ENCODE measurements around the gene GJC2. TPM values are rescaled to one million over a fixed set of nuclear protein-coding genes. Genes with fewer than 3 reads are reported as not detected.

Gene GJC2
- total RNA-seq, 4 donors from 2014 or later, result 5.1 to 9.0 (median 7.0) TPM

DNA sequence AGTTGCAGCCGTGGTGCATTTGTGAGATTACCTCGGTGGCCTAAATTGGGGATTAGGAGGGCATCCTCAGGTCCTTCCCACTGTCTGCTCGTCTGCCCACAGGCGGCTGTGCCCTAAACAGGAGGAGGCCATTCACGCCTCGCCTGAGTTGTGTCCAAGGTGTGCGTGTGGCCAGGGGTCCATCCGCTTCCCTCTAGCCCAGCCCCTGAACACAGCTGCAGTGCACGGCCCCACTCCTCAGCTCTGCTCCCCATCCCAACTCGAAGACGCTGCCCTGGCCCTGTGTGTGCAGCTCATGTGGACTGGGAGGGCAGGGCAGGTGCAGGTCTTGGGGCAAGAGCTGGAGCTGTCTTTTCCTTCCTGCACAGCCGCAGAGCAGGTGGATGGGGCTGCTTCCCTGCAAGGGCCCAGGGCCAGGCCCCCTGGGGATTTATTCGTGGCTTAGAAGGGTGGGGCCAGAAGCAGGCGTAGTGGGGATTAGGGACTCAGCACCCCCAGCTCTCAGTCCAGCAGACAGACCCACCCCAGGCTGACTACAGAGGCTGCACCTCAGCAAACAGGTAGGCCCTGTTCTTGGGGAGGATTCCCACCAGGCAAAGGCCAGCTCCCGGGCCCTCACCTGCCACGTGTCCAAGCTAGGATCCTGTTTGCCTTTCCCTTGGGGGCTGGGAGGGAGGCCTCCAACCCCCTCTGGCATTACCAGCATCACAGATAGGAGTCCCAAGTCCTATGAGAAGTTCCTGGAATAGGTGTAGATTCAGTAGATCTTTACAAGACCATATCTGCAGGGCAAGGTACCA is 5.3 kb upstream of the GJC2 start:
- Histone ChIP-seq H3K36me3 (peaks cover 0 to 53% of the 10 kb centered on the region in 2 donors), H3K27ac (no peak overlapping the region), H3K4me3 (no peak overlapping the region), H3K4me1 (peaks cover 6 to 90% (median 51%) of the 10 kb centered on the region in 3 donors), H3K27me3 (no peaks in the 10 kb centered on the region), H3K9me3 (no peaks in the 10 kb centered on the region)
- ATAC-seq, result no peak
- 72% methylated on average over 4 of the region's 16 CpGs; no CpG with 5 or more reads in 1 of the 2 donors for WGBS, 2 donors (ENCODE audit: low coverage in 1 of 2)
- TF ChIP-seq EP300 (IDR thresholded peaks at IDR 0.05) (no peak), CTCF (IDR thresholded peaks at IDR 0.05) (no peak), POLR2AphosphoS5 (IDR thresholded peaks at IDR 0.05) (no peak), POLR2A (IDR thresholded peaks at IDR 0.05) (no peak)

- Histone ChIP-seq H3K4me1 (peaks cover 6 to 93% (median 57%) of the 10 kb centered on the region in 3 donors), H3K27me3 (no peaks in the 10 kb centered on the region), H3K4me3 (no peak overlapping the region), H3K27ac (peak overlapping the region in 1 of 4 donors; percentile 7), H3K9me3 (no peaks in the 10 kb centered on the region), H3K36me3 (peaks cover 0 to 53% of the 10 kb centered on the region in 2 donors)
- TF ChIP-seq CTCF (IDR thresholded peaks at IDR 0.05) (no peak), EP300 (IDR thresholded peaks at IDR 0.05) (no peak), POLR2AphosphoS5 (IDR thresholded peaks at IDR 0.05) (no peak), POLR2A (IDR thresholded peaks at IDR 0.05) (no peak)
- WGBS, 2 donors (ENCODE audit: low coverage in 1 of 2), result no CpG with 5 or more reads among the region's 8 CpGs
- ATAC-seq, result no peak
Observed at GRCh38 chr1:228144993-228145343, 4.8 kb upstream of the GJC2 start.

- Histone ChIP-seq H3K9me3 (no peaks in the 10 kb centered on the region), H3K4me3 (no peak overlapping the region), H3K27ac (peak overlapping the region in 1 of 4 donors; percentile 7), H3K27me3 (no peaks in the 10 kb centered on the region), H3K36me3 (peaks cover 0 to 53% of the 10 kb centered on the region in 2 donors), H3K4me1 (peaks cover 6 to 98% (median 64%) of the 10 kb centered on the region in 3 donors)
- no peak for TF ChIP-seq POLR2AphosphoS5 (IDR thresholded peaks at IDR 0.05)
- TF ChIP-seq CTCF (IDR thresholded peaks at IDR 0.05), result no peak
- no peak for TF ChIP-seq EP300 (IDR thresholded peaks at IDR 0.05)
- no peak for ATAC-seq
- WGBS, 2 donors (ENCODE audit: low coverage in 1 of 2), result 80 to 94% methylated on average over 2 to 3 of the region's 31 CpGs
Observed at GRCh38 chr1:228145463-228146416, 4.0 kb upstream of the GJC2 start.

DNA sequence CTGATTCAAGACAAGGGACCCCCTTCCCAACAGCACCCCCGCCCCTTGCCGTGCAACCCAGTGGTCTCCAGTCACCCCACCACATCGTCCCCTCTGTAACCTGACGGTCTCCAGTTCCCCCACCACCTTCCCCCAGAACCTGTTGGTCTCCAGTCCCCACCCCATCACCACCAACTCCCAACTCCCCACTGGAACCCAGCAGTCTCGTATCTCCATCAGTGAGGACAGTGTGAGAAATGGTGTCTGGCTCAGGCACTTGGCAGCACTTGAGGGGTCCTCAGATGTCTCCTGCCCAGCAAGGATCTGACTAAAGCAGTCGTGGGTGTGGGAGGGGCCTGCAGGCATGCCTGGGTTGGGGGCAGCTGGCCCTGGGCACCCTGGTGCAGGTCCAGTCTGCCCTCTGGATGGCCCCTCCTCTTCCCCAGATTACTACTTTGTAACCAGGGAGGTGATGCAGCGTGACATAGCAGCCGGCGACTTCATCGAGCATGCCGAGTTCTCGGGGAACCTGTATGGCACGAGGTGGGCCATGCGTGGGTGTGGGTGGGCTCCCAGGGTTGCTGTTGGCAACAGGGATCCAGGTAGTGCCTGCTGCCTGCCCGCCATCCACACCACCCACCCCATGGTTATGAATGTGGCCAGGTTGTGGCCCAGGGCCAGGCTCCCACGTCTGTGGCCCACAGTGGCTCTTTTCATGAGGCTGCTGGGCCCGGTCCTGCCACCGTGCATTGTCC is 3.1 kb upstream of the GJC2 start:
- Histone ChIP-seq H3K27ac (no peak overlapping the region), H3K36me3 (peaks cover 0 to 51% of the 10 kb centered on the region in 2 donors), H3K4me3 (no peak overlapping the region), H3K9me3 (no peaks in the 10 kb centered on the region), H3K4me1 (peaks cover 12 to 98% (median 65%) of the 10 kb centered on the region in 3 donors), H3K27me3 (no peaks in the 10 kb centered on the region)
- no peak for TF ChIP-seq POLR2AphosphoS5 (IDR thresholded peaks at IDR 0.05)
- TF ChIP-seq POLR2A (IDR thresholded peaks at IDR 0.05), result no peak
- TF ChIP-seq EP300 (IDR thresholded peaks at IDR 0.05), result no peak
- no peak for TF ChIP-seq CTCF (IDR thresholded peaks at IDR 0.05)
- no peak for ATAC-seq
- WGBS, 2 donors (ENCODE audit: low coverage in 1 of 2), result 95% methylated on average over 4 of the region's 18 CpGs; no CpG with 5 or more reads in 1 of the 2 donors

All from gastroesophageal sphincter (tissue), 4 donors.